ENCODE results near the gene TNFSF18.
"Not testable (repeated sequence)": the region's sequence is repeated elsewhere in the genome, so short reads cannot be mapped to it uniquely, and the experiment has no call there.

Gene TNFSF18

GRCh38 chr1:173050865-173051264 lies at the start of gene TNFSF18:
Gene TNFSF18, minus strand, starts transcription at chr1:173050941. Its CDS starts 45 bp downstream, at chr1:173050896.
- DNase-seq: no peak

GRCh38 chr1:173099166-173099565 lies 48.4 kb upstream of the TNFSF18 start:
- DNase-seq: no peak

DNA sequence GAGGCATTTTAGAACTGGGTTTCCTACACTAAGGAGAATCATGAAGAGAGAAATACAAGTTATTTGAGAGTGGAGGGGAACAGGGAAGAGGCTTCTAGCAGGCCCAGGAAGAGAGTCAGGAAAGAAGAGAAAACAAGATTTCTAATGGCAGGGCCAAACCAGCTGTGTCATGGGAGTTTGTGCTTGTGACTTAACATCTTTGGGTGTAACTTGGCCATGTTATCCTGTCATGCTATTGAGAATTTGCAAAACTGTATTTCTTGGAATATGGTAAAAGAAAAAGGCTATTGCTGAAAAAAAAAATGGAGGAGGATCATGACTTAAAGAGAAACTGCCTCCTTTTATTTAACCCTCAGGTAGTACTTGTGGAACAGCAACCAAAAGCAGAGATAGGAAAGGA lies 47.4 kb upstream of the TNFSF18 start:
- DNase-seq: no peak

- no peak for DNase-seq
Measured at GRCh38 chr1:173097001-173097400, 46.3 kb upstream of the TNFSF18 start.

DNA sequence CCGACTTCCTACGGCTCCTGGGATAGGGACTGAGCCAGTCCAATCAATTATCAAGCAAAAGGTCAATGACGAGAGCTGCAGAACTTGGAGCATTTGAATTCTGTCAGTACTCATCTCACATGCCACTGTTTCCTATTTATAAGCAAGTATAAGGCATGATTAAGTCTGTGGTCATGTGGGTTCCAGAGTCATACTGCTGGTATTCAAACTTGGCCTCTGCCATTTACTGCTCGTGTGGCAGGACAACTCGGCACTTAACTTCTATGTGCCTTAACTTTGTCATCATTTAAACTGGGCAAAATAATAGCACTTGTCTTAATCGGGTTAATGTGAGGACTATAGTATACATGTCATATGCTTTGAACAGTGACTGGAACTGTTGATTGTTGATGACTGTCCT lies 44.9 kb upstream of the TNFSF18 start:
- DNase-seq: no peak

DNA sequence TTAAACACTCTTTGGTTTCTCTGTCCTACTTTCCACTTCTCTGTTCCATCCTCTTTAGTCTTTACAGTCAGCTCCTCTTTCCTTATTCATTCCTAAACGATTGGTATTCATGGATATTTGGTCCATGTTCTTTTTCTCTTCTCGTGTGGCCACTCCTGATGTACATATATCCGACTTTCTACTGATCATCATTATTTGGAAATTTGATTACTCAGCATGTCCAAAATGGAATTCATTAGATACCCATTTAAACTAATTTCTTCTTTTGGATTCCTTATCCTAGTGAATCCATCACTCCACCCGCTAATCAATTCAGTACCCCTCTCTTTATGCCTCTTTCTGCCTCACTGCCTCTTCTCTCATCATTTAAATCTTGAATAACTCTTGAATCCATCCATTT lies 43.8 kb upstream of the TNFSF18 start:
- no peak for DNase-seq

GRCh38 chr1:173093691-173094445 lies 43.1 kb upstream of the TNFSF18 start:
- no peak for DNase-seq

DNA sequence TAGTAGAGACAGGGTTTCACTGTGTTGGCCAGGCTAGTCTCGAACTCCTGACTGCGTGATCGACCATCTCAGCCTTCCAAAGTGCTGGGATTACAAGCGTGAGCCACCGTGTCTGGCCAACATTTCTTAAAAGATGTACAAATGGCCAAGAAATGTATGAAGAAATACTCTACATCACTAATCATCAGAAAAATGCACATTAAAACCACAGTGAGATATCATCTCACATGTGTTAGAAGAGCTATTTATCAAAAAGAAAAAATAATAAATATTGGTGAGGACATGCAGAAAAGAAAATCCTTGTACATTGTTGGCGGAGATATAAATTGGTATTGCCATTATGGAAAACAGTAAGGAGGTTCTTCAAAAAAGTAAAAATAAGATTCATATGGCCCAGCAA lies 33.6 kb upstream of the TNFSF18 start:
- DNase-seq: no peak

DNA sequence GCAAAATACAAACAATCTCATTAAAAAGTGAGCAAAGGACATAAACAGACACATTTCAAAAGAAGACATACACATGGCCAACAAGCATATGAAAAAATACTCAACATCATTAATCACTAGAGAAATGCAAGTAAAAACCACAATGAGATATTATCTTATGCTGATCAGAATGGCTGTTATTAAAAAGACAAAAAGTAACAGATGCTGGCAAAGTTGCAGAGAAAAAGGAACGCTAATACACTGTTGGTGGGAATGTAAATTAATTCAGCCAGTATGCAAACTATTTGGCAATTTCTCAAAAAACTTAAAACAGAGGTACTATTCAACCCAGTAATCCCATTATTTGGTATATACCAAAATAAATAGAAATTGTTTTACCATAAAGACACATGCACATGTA lies 32.2 kb upstream of the TNFSF18 start:
- DNase-seq: no peak

GRCh38 chr1:173074217-173074616 lies 23.5 kb upstream of the TNFSF18 start:
- DNase-seq: not testable (repeated sequence)

GRCh38 chr1:173064011-173064410 lies 13.3 kb upstream of the TNFSF18 start:
- DNase-seq: no peak

DNA sequence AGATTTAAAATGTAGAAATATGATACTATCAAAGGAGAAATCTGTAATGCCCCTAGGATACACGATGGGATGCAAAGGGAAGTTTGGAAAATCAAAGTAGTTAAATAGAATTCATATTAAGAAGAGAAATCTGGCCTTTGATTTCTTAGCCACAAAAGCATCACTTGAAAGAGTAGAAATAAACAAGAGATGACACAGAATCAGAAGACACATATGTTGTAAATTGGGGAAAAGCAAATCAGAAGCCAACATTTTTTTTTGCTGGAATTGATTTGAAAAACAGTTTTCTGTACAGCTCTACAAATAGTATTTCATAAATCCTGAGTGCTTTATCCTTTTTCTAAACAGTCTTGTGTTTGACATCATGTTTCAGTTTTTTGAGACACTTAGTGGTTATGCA lies 12.4 kb upstream of the TNFSF18 start:
- DNase-seq: no peak

DNA sequence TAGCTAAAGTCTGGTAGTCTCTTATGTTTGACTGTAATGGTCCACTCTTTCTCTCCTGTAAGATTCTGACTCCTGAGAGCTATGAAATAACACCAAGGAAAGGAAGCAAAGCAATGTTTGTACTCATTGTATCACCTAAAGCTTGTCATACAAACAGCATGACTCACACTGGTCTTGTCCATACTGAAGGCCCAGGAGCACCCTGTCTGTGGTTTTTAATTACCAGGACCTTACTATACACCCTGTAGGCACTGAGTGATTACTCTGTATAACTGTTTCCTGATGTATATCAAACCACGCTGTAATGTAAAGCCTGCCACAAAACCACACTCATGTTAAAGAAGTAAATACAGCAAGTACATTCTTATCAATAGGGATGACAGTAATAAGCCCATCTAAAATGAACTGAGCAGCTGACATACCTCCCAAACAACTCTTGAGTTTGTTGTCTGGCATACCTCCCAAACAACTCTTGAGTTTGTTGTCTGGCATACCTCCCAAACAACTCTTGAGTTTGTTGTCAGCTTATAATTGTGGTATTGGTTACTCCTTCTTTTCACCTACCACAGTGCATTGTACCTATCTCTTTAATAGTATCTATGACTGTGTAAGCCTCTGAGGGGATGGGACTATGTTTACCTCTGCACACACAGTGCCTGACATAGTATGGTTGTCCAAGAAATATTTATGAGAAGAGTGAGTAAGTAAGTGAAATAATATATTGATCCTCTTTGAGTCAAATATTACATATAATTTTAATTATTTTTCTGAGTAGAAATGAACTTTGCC lies 11.6 kb upstream of the TNFSF18 start:
- DNase-seq: peak; percentile 4

DNA sequence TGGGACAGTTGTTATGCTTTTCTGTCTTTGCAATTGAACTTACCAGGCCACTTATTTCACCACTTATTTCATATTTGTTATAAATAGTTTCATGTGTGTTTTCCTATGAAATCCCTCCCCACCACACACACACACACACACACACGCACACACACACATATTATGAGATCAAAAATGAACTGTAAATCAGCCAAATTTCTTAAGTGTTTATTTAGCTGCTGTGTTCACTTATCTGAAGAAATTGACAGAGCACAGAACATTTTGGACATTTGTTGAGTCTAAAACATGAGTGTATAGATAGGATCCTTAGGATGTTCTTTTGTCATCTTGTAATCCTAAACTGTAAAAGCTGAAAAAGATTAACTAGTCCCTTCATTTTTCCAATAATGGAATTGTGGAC lies 7.8 kb upstream of the TNFSF18 start:
- DNase-seq: no peak

DNA sequence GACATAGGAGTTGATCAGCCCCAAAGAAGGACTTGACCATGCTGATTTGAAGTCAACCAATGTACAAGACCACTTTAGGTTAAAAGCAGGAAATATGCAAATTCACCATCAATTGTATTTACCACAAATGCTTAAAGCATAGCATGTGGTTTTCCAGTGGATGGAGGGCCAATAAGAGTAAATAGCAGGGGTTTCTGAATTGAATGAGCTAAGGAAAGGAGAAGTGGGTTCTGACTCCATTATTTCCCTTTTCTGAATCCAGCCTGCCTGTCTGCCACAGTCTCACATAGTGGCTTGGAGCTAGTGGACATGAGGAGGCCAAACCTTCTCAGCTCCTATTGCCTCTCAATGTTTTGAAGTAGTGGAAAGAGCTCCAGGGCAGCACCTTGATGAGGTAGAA lies 7.2 kb upstream of the TNFSF18 start:
- DNase-seq: no peak

GRCh38 chr1:173056365-173056764 lies 5.6 kb upstream of the TNFSF18 start:
- no peak for DNase-seq

DNA sequence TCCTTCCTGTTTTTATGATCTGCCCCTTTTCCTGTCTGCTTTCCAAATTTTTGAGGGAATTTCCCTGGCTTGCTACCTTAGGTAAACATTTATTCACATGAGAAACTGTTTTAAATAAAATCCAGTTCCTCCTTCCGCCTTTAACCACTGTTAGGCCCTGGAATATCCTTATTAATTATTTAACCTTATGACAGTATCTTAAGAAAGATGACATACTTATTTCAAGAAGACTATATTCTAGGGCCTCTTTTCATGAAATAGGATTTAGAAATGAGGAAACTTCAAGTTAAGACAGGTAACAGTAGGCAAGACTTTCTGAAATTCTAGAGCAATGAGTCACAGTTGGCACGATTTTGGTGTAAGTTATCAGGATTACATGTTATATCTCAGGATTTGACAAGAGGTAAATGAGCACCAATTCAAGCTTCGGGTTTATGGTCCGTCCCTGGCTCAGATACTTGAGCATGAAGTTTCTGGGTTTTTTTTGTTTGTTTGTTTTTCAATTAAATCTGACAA lies 2.0 kb upstream of the TNFSF18 start:
- no peak for DNase-seq

DNA sequence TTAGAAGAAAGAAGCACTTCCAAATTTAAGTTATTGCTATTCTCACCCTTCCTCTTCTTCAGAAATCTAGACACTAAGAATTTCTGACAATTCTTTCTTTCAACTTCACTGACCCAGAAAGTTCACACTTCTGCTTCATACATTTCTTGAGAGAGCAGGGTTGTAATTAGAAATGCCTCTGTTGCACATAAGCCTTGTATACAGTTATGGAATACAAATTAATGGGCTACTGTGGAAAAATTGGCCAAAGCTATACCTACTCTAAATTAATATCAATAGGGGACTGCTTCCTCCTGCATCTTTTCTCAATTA lies 1.5 kb downstream of the TNFSF18 start:
- no peak for DNase-seq

GRCh38 chr1:173048621-173049321 lies 2.0 kb downstream of the TNFSF18 start:
- no peak for DNase-seq

- no peak for DNase-seq
Measured at GRCh38 chr1:173044656-173045055, 6.1 kb downstream of the TNFSF18 start.

GRCh38 chr1:173043253-173043652 lies 7.5 kb downstream of the TNFSF18 start:
- no peak for DNase-seq

DNA sequence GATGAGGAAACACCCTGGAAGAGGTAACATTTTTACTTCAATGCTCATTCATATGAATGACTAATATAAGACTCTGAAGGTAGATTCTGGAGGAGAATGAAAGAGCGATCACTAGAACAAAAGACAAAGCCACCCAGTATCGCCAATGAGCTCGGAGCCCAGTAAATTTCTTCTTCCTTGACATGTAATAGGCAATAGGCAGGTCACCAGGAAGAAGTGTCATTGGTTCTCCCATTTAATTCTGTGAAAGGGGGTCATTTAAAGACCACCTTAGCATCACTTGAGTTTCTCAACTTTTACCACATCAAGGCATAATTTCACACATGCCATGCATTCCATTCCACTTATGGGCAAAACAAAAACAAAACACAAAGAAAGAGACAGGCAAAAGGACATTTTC lies 7.9 kb downstream of the TNFSF18 start:
- no peak for DNase-seq

GRCh38 chr1:173039626-173040025 lies 11.1 kb downstream of the TNFSF18 start:
- DNase-seq: no peak

All from hematopoietic multipotent progenitor cell treated with erythropoietin and hydrocortisone succinate and interleukin-3 and kit ligand, for 8 days (in vitro differentiated cells).